Right lobe of liver (tissue), 4 donors: ENCODE measurements around the gene CTCFL.

Experiments
- POLR2A ChIP-seq: fragments of 450-650 bp; IDR thresholded peaks from one replicate; pipeline ENCODE4 v1.6.1; 2017; ENCODE audit warnings: antibody characterized with exemption, mild to moderate bottlenecking
- TF ChIP-seq, protein P1 (sequence below), 4 donors: fragments of 200-600 bp in 3 of 4; fragments of 450-650 bp in 1 of 4; IDR thresholded peaks; one replicate each; pipeline versions ENCODE4 v1.5.1 to v1.8.0; 2016 to 2022; ENCODE audit warnings: antibody characterized with exemption in 4 of 4, mild to moderate bottlenecking in 2 of 4
- donor health status: DM: no; HTN: no; CAD: no.
- donor health status: DM: no; HTN: no; CAD: no.
- donor health status: DM: no; HTN: yes; CAD: no.

- TF ChIP-seq, protein P1, sequence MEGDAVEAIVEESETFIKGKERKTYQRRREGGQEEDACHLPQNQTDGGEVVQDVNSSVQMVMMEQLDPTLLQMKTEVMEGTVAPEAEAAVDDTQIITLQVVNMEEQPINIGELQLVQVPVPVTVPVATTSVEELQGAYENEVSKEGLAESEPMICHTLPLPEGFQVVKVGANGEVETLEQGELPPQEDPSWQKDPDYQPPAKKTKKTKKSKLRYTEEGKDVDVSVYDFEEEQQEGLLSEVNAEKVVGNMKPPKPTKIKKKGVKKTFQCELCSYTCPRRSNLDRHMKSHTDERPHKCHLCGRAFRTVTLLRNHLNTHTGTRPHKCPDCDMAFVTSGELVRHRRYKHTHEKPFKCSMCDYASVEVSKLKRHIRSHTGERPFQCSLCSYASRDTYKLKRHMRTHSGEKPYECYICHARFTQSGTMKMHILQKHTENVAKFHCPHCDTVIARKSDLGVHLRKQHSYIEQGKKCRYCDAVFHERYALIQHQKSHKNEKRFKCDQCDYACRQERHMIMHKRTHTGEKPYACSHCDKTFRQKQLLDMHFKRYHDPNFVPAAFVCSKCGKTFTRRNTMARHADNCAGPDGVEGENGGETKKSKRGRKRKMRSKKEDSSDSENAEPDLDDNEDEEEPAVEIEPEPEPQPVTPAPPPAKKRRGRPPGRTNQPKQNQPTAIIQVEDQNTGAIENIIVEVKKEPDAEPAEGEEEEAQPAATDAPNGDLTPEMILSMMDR (IDR thresholded peaks at IDR 0.05) = no peak
- TF ChIP-seq POLR2A = no peak
These were observed 44.0 kb upstream of the CTCFL start for GRCh38 chr20:57568960-57569359.
